Activated T-cell treated with anti-CD3 and anti-CD28 coated beads for 1 hour (primary cell): ENCODE measurements around the gene PDZD7.

Experiments
- DNase-seq: peaks from one replicate; pipeline ENCODE4 v3.0.0-alpha.2; 2020; ENCODE audit warnings: low read depth

Gene PDZD7

DNA sequence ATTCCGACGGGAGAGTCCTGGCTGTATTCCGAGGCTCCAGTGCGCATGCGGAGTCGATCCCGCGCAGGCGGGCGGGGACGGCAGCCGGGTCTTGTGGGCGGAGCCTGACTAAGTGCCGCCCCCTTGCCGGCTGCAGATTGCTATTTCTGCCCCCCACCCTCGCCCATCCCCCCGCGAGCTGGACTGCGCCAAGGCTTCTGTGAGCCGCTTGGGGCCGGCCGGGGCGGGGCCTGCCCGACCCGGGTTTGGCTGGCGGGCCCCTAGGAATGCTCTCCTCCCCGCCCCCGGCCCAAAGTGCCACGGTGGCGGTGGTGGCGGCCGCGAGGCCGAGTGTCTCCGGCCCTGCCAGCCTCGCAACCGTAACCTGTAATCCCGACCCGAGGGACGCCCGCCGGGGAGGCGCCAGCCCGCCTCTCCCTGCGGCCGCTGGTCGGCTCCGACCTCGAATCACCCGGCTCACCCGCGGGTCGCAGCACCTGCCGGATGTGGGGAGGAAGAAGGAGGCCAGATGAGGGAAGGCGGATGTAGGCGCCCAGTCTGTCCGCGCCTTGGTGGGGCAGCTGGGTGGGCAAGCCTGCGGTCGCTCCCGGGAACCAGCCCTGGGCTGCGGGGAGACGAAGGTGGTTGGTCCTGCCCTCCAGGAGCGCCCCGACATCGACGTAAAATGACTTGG is 30.2 kb upstream of the PDZD7 start:
- DNase-seq, result peak; percentile 89

- DNase-seq, result peak; percentile 94
These were observed 29.4 kb upstream of the PDZD7 start for GRCh38 chr10:101060036-101060950.

DNA sequence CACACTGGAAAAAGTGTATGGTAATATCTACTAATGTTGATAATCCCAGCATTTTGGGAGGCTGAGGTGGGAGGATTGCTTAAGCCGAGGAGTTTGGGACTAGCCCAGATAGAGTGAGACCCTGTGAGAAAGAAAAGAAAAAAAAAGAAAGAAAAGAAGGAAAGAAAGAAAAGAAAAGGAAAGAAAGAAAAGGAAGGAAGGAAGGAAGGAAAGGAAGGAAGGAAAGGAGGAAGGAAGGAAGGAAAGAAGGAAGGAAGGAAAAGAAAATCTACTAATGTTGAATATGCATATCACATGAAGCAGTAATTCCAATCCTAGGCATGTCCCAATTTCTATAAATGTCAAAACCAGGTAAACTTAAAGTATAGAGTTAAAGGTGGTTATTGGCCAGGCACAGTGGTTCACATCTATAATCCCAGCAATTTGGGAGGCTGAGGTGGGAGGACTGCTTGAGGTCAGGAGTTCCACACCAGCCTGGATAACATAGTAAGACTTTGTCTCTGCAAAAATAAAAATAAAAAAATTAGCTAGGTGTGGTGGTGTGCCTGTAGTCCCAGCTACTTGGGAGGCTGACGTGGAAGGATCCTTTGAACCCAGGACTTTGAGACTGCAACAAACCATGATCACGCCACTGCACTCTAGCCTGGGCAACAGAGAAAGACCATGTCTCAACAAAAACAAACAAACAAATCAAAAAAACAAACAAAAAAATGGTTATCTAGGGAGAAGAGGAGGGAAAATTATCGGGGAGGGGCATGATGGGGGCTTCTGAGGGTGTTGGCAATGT is 25.6 kb upstream of the PDZD7 start:
- DNase-seq, result no peak

DNA sequence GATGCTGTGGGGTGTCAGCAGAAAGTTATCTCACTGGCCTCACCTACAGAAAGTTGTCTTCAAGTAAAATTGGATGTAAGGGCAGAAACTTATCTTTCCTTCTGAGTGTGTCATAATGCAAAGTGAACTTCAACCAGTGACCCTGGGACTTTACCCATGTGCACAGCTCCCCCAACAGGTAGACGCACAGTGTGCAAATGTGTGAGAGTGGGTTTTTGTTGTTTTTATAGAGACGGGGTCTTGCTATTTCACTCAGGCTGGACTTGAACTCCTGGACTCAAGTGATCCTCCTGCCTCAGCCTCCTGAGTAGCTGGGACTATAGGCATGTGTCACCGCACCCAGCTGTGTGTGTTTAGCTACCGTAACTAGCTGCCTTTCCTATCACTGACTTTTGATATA is 24.5 kb upstream of the PDZD7 start:
- DNase-seq, result no peak

GRCh38 chr10:101054876-101055275 is 23.9 kb upstream of the PDZD7 start:
- no peak for DNase-seq

GRCh38 chr10:101054351-101054750 is 23.4 kb upstream of the PDZD7 start:
- DNase-seq, result no peak

DNA sequence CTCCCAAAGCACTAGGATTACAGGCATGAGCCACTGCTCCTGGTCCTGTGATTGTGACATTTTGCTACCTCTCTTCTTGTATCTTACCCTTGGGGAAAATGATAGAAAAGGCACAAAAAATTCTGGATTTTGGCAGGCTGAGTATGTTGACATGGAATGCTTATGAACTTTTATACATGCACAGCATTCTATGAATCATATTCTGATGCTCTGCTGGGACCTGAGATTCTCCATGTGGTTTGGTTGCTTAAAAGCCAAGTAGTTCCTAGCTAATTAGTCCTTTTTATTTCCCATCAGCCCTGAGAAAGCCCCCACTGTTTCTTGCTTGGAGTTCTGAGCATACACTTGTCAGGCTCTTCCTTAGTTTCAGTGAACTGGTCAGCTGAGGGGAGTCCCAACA is 22.6 kb upstream of the PDZD7 start:
- no peak for DNase-seq

- DNase-seq, result no peak
These were observed 21.4 kb upstream of the PDZD7 start for GRCh38 chr10:101052285-101052684.

- DNase-seq, result peak; percentile 78
These were observed 19.5 kb upstream of the PDZD7 start for GRCh38 chr10:101050208-101051069.

- no peak for DNase-seq
These were observed 17.3 kb upstream of the PDZD7 start for GRCh38 chr10:101047961-101048892.

- no peak for DNase-seq
These were observed 16.3 kb upstream of the PDZD7 start for GRCh38 chr10:101047268-101047667.

GRCh38 chr10:101046332-101047238 is 15.7 kb upstream of the PDZD7 start:
- no peak for DNase-seq

GRCh38 chr10:101044117-101044516 is 13.2 kb upstream of the PDZD7 start:
- DNase-seq, result no peak

DNA sequence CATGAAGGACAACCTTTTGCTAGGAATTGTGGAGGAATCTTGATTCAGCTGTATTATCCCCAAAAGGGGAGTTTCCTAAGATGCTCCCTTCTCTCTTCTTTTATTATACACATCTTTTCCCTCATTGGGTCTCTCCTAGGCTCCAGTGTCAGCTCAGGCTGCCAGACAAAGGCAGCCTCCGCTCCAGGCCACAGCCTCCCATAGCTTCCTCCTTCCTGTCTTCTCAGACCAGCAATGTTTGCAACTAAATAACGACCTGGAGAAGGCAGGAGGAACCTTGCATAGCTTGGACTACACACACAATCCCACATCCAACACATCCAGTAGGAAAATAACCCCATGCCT is 12.4 kb upstream of the PDZD7 start:
- no peak for DNase-seq

- DNase-seq, result peak; percentile 72
These were observed 11.9 kb upstream of the PDZD7 start for GRCh38 chr10:101042667-101043362.

- DNase-seq, result no peak
These were observed 11.2 kb upstream of the PDZD7 start for GRCh38 chr10:101042118-101042517.

DNA sequence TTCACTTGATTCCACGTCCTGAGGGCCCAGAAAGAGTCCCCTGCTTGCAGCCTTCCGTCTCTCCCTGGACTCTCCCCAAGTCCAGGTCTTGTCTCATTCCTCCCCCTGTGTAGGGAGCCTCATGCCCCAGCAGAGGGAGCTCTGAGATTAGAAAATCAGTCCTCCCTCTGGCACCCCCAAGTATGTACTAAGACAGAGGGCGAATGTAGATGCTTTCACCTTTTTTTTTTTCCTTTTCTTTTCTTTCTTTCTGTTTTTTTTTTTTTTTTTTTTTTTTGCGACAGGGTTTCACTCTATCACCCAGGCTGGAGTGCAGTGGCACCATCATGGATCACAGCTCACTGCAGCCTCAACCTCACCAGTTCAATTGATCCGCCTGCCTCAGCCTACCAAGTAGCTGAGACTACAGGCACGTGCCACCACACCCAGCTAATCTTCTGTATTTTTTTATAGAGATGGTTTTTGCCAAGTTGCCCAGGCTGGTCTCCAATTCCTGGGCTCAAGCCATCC is 10.4 kb upstream of the PDZD7 start:
- DNase-seq, result peak; percentile 61

DNA sequence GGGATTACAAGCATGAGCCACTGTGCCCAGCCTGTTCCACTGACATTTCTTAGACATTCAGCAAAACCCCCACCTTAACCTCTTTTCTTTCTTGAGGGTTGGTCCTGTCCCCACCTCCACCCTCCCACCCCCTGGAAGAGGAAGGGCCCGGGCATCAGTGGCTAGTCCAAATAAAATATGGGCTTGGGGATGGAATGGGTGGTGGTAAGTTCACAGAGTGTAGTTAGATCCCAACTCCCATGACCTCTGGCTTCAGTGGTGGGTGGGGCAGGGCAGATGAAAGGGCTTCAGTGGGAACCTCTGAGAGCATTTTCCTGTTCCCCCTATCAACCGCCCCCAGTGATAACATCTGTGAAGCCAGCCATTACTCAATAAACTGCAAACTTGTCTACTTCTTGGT is 9.9 kb upstream of the PDZD7 start:
- no peak for DNase-seq

DNA sequence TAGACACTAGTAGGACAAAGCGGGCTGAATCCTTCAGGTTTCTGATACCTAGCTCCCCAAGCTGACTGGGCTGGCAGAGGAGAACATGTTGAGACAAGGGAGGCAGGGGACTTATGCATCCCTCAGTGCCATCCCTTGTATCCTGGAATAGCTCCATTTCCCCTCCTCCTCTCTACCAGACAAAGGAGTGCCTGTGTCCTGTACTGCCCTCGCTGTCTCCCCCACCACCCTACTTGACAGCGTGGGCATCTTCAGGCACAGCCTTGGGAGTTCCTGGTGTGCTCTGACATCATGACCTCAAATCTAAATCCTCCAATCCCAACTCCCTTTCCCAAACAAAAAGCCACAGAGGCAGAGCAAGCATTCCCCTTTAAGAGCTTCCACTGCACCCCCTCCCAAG is 9.1 kb upstream of the PDZD7 start:
- no peak for DNase-seq
